ENCODE data around the gene PARVG. TPM values are rescaled to one million over a fixed set of nuclear protein-coding genes. Genes with fewer than 3 reads are reported as not detected.

Gene PARVG
- total RNA-seq = 19.9 TPM

- no peak for DNase-seq (ENCODE audit: low spot score in 2 of 2)
- Histone ChIP-seq H3K27ac (peak within 1 kb of the TSS; percentile 40 to 43), H3K27me3 (no peaks in the 10 kb centered on the region), H3K9me3 (no peaks in the 10 kb centered on the region), H3K4me1 (no peaks in the 10 kb centered on the region), H3K4me3 (peak within 1 kb of the TSS in 1 of 2 donors; percentile 45), H3K36me3 (no peaks in the 10 kb centered on the region)
- intact Hi-C loops (cut with DNase I) = no loop called here
- no peak for TF ChIP-seq CTCF (IDR thresholded peaks at IDR 0.05)
Measured at GRCh38 chr22:44180706-44181032, at the start of gene PARVG. PARVG (plus strand) TSS chr22:44180925; CDS start chr22:44183330, 2,405 bp downstream.

- no peaks in the 10 kb centered on the region for H3K4me1 ChIP-seq
- no peak overlapping the region for H3K4me3 ChIP-seq
- H3K36me3 ChIP-seq = peaks cover 2 to 4% of the 10 kb centered on the region in 2 donors
- intact Hi-C loops (cut with DNase I) = no loop called here
- no peak overlapping the region for H3K27ac ChIP-seq
- H3K9me3 ChIP-seq = peaks cover 5 to 6% of the 10 kb centered on the region in 2 donors
- no peaks in the 10 kb centered on the region for H3K27me3 ChIP-seq
- no peak for DNase-seq (ENCODE audit: low spot score in 2 of 2)
- TF ChIP-seq CTCF (IDR thresholded peaks at IDR 0.05) = no peak
Measured at GRCh38 chr22:44131412-44131811, 49.3 kb upstream of the PARVG start.

GRCh38 chr22:44131989-44132685 lies 48.6 kb upstream of the PARVG start:
- Histone ChIP-seq H3K9me3 (peaks cover under 1 to 3% of the 10 kb centered on the region in 2 donors), H3K4me3 (no peak overlapping the region), H3K36me3 (peaks cover 8 to 9% of the 10 kb centered on the region in 2 donors), H3K4me1 (no peaks in the 10 kb centered on the region), H3K27me3 (no peaks in the 10 kb centered on the region), H3K27ac (no peak overlapping the region)
- no peak for TF ChIP-seq CTCF (IDR thresholded peaks at IDR 0.05)
- no peak for DNase-seq (ENCODE audit: low spot score in 2 of 2)
- intact Hi-C loops (cut with DNase I) = no loop called here

GRCh38 chr22:44132724-44133123 lies 48.0 kb upstream of the PARVG start:
- H3K27ac ChIP-seq = no peak overlapping the region
- H3K4me1 ChIP-seq = no peaks in the 10 kb centered on the region
- DNase-seq (ENCODE audit: low spot score in 2 of 2) = no peak
- no peak overlapping the region for H3K4me3 ChIP-seq
- TF ChIP-seq CTCF (IDR thresholded peaks at IDR 0.05) = no peak
- peaks cover 14% of the 10 kb centered on the region in 2 donors for H3K36me3 ChIP-seq
- intact Hi-C loops (cut with DNase I) = no loop called here
- H3K9me3 ChIP-seq = peaks cover 7 to 9% of the 10 kb centered on the region in 2 donors
- H3K27me3 ChIP-seq = no peaks in the 10 kb centered on the region

GRCh38 chr22:44133161-44133560 lies 47.6 kb upstream of the PARVG start:
- no peaks in the 10 kb centered on the region for H3K27me3 ChIP-seq
- no peaks in the 10 kb centered on the region for H3K4me1 ChIP-seq
- H3K27ac ChIP-seq = no peak overlapping the region
- peaks cover 9 to 11% of the 10 kb centered on the region in 2 donors for H3K9me3 ChIP-seq
- no peak for DNase-seq (ENCODE audit: low spot score in 2 of 2)
- intact Hi-C loops (cut with DNase I) = no loop called here
- H3K4me3 ChIP-seq = no peak overlapping the region
- no peak for TF ChIP-seq CTCF (IDR thresholded peaks at IDR 0.05)
- H3K36me3 ChIP-seq = peaks cover 14 to 18% of the 10 kb centered on the region in 2 donors
